ENCODE results near the gene SAPCD2.

DNA sequence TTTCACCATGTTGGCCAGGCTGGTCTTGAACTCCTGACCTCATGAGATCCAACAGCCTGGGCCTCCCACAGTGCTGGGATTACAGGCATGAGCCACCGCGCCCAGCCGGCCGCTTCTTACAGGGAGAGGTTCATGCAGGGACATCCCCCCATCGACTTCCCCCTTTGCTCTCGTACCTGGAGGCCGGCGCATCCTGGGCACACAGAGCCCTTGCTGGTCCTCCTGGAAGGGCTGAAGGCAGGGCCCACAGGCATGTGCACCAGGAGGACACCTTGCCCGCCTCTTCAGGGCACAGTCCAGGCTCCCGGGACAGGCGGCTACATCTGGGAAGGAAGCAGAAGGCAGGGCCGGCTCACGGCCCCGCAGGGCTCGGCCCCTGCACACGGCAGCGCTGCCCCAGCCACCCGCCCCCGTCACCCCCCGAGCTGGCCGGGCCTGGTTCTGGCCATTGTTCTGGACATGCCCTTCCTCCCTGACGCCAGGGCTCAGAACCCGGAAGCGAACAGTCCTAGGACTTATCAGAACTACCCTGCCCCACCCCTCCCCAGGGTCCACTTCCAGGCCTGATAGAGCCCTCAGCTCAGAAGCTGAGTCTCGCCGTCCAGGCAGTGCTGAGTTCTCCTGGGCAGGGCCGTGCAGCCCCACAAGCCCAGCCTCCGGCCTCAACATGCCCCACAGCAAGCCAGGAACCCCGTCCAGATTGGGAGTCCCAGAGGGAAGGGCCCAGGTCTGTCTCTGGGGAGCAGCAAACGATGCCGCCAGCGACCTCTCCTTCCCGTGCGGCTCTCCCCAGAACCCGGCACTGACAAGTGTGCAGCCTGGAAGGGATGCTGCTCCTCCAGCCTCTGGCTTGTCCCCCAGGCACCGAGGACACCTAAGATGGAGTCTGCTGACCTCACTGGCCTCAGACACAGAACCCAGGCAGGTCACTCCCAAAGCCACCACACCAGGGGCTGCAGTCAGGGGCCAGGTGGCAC lies 27.3 kb downstream of the SAPCD2 start:
- TF ChIP-seq EZH2 (IDR thresholded peaks at IDR 0.05; ENCODE audit: borderline replicate concordance, low read depth, low read length, poor library complexity, severe bottlenecking) (no peak), CTCF (conservative IDR thresholded peaks at IDR 0.05; ENCODE audit: low read depth, low read length) (no peak)
